ENCODE measurements around the gene IDI2. TPM values are rescaled to one million over a fixed set of nuclear protein-coding genes. Genes with fewer than 3 reads are reported as not detected.
"Not testable (repeated sequence)": the region's sequence is repeated elsewhere in the genome, so short reads cannot be mapped to it uniquely, and the experiment has no call there.

The IDI2 gene
- polyA plus RNA-seq, 1 donor: not detected

- no peak for DNase-seq
Observed at GRCh38 chr10:1045415-1045814, 19.8 kb upstream of the IDI2 start.

DNA sequence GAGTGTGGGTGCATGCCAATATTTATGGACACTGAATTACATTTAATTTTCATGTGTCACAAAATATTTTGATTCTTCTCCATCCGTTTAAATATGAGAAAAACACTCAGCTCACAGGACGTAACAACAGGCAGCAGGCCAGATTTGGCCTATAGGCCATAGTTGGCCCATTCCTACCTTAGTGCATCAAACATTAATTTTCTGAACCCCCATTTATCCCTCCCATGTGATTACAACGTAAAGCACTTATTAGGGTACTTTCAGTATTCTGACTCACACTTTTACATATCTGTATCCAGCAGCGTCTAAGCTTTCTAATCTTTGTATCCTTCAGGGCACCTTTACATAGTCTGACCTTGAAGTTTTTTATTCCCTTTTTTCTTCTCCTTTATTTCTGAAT is 19.3 kb upstream of the IDI2 start:
- DNase-seq: no peak

DNA sequence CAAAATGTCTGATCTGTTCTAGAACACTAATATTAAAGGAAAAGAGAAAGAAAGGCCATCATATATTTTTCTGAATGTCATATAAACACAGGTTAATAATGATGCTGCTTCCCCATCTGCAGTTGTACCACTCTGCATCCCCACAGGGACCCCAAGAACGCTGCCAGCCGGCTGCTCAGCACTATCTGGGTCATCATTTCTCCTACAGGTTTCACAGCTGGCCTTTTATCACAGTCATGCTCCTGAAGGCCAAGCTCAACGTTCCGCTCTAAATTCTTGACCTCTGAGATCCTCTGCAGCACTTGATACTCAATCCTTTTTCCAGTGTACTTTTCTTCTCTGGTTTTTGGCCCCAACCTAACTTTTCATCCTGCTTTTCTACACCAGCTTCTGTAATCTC is 18.5 kb upstream of the IDI2 start:
- DNase-seq: no peak

DNA sequence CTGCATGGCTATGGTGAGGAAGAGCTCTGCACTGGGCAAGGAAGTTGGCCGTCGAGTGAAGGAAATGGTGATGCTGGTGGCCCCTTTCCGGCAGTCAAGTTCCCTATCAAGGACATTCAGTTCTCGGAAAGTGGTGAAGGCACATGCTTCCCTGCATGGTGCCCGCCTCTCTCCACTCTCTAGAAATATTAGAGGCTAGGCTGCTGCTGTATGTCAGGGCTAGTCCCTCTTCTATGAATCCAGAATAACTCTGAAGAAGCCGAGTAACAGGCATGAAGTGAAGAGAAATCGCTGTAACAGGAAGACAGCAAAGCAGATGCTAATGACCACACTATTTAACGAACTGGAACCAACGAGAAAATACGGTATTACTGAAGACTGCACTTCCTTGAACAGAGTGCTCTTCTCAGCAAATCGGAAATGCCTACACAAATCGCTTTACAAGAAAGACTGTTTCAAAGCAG is 17.9 kb upstream of the IDI2 start:
- no peak for DNase-seq

DNA sequence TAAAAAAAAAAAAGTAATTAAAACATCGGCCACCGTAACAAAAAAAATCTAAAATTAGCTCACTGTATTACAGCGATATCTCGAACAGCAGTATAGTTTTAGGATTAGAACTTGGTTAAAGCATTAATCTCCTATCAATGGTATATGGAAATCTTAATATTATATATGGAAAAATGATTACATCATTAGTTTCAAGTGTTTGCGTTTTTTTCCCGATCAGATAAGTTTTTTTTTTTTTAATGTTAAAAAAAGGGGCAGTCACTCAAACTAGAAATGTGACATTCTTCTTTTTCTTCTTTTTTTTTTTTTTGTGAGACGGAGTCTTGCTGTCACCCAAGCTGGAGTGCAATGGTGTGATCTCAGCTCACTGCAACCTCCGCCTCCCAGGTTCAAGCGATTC is 15.9 kb upstream of the IDI2 start:
- no peak for DNase-seq

GRCh38 chr10:1040133-1040532 is 14.5 kb upstream of the IDI2 start:
- no peak for DNase-seq

- DNase-seq: not testable (repeated sequence)
Observed at GRCh38 chr10:1038769-1039168, 13.1 kb upstream of the IDI2 start.

- no peak for DNase-seq
Observed at GRCh38 chr10:1037098-1037497, 11.4 kb upstream of the IDI2 start.

GRCh38 chr10:1036341-1036791 is 10.7 kb upstream of the IDI2 start:
- DNase-seq: no peak

- DNase-seq: no peak
Observed at GRCh38 chr10:1035201-1035600, 9.5 kb upstream of the IDI2 start.

DNA sequence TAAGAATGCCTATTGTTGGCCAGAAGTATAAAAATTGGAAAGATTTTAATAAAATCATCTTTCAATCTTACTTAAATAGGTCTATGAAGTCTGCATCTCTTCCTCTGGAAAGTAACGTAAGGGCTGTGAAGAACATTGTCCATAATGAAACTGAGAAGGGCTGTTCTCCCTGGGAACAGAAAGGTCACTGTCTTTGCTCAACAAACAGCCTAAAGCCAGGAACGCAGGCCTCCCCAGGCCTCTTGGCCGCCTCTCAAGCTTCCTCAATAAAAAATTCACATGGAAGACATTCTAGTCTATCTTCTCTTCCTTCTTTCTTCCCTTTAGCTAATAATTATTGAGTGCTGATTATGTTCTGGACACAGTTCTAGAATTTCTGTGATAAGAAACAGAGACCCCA is 9.1 kb upstream of the IDI2 start:
- DNase-seq: no peak

DNA sequence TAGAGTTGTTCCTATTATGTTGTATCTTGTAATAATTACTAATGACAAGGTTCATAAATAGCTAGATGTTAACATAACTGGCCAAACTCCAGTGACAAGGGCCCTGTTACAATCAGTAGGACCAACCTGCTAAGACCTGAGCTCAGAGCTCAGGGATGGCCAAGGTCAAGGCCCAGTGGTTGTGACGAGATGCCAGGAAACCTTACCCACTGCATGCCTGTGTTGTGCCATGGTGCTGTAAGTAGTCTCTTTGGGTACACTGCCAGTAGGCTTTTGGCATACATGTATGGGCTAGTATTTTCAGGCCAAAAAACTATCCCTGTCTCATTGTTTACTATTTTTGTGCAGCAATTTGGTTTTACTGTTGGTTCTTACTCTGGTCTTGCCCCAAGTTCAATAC is 7.9 kb upstream of the IDI2 start:
- DNase-seq: no peak

DNA sequence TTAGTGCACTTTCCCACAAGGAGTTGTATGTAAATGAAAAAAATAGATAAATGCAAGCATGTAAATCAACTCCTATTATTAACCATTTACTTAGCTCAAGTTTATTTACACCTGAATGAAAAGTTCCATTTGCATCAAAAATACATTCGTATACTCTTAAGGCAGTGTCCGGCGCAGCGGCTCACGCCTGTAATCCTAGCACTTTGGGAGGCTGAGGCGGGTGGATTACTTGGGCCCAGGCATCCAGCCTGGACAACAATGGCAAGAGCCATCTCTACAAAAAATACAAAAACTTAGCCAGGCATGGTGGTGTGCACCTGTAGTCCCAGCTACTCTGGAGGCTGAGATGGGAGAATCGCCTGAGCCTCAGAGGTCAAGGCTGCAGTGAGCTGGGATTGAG is 4.2 kb upstream of the IDI2 start:
- no peak for DNase-seq

DNA sequence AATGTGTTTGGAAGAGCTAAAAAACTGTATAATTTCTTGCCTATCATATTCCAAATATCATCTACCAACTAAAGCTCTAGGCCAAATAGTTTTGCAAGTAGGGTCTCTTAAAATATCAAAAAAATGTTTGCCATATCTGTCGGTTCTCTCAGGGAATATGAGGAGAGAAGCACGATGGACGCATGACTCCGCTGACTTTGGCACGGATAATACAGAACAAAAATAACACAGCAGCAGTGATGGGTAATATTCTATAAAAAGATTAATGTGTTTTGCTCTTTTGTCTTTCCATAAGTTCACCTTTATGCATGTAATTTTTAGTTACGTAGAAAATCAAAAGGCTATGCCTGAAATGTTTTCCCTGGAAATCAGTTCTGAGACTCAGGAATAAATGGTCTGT is 919 bp upstream of the IDI2 start:
- DNase-seq: no peak

- DNase-seq: no peak
Observed at GRCh38 chr10:1024103-1024502, 1.6 kb downstream of the IDI2 start.

DNA sequence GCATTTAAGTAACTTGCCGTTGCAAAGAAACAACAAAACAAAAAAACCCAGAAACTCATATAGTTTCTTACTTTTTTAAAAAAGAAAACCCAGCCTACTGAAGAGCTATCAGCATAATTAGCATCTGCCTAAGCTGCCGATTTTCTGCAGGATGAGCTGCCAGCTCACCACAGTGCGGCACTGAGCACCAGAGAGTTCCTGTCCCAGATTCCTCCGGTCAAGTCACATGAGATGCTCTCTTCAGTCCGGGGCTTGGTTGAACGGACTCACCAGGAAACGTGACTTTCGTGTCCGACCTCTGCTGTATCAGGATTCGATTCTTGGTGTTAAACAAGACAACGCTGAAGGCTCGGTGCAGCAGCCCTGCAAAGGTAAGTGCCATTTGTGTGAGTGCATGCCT is 3.2 kb downstream of the IDI2 start:
- DNase-seq: no peak

GRCh38 chr10:1020958-1021357 is 4.7 kb downstream of the IDI2 start:
- no peak for DNase-seq

DNA sequence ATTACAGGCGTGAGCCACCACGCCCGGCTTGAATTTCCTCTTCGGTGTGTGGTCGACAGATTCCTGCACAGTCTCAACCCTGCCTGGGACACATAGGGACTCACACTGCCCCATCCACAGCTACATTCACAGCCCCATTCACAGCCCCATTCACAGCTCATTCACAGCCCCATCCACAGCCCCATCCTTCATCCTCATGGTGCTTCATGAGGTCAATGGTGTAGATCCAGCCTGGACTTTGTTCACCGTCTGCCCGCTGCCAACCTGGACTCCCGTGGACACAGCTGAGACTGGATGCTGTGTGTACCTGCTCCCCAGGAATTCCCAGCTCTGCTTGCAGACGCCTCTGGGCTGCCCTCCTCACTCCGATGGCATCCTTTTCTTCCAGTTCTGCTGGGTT is 5.2 kb downstream of the IDI2 start:
- no peak for DNase-seq

DNA sequence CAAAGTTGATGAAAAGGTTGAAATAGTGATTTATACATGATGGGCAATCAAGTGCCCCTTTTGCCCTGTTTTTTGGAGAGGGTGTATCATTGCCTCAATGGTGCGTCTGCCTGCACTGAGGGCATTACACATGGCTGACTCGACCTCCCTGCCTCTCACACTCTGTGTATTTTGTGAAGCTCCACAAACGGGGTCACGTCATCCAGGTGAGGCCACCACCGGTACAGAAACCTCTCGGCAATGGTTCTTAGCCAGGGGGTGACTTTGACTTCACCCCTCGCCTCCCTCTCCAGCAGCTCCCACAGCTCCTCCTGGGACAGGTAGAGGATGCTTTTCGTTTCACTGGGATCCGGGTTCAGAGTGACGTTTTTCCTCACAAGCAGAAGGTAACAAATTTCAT is 6.3 kb downstream of the IDI2 start:
- DNase-seq: no peak

- no peak for DNase-seq
Observed at GRCh38 chr10:1015688-1016087, 10.0 kb downstream of the IDI2 start.

- no peak for DNase-seq
Observed at GRCh38 chr10:1011696-1012095, 14.0 kb downstream of the IDI2 start.

DNA sequence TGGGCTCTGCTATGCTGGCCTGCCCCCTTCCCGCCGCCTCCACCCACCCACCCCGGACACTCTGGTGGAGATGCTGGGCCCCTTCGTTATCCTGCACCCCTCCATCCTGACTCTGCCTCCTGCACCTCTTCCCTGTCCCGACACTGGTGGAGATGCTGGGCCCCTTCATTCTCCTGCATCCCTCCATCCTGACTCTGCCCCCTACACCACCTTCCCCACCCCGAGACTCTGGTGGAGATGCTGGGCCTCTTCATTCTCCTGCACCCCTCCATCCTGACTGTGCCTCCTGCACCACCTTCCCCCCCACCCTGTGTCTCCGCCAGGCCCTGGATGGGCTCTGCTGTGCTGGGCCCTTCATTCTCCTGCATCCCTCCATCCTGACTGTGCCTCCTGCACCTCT is 15.0 kb downstream of the IDI2 start:
- no peak for DNase-seq

DNA sequence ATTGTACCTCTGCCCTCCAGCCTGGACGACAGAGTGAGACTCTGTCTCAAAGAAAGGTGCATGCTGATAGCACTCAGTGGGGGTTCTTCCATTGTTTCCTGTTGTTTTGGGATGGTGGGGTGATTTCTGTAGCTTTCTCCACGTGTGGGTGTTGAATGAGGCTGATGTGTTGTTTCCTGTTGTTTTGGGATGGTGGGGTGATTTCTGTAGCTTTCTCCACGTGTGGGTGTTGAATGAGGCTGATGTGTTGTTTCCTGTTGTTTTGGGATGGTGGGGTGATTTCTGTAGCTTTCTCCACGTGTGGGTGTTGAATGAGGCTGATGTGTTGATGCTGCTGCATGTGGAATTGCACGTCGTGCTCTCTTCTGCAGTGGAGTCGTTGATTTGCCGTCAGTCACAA is 15.7 kb downstream of the IDI2 start:
- DNase-seq: not testable (repeated sequence)

GRCh38 chr10:1009071-1009494 is 16.6 kb downstream of the IDI2 start:
- no peak for DNase-seq

DNA sequence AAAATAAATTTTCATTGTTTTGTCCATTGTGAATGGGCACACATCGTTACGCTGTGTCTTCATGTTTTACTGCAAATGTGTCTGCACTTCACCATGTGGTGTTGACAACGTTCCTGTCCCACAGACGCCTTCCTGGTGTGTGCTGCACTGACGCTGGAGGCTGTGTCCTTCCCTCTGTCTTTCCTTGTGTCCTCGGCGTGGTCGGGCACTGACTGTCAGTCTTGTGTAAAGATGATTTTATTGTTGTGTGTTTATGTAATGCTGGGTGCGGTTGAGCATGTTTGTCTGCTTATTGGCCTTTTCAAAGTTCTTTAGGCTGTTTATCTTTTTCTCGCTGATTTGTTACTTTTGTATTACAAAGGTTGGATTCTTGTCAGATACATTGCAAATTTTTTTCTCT is 18.1 kb downstream of the IDI2 start:
- no peak for DNase-seq

DNA sequence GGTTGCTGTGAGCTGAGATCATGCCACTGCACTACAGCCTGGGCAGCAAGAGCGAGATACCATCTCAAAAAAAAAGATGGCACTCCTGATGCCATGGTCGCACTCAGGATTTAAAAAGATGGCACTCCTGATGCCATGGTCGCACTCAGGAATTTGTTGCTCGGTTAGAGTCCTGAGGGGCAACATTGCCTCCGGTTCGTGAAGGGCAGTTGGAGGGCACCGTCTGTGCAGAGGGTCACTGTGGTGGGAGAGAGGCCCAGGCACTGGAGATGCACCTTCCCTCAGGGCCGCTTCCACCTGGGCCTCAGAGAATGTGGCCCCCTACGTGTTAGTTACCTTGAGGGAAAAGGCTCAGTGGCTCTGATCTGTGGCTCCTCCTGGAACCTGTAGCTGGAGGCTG is 19.1 kb downstream of the IDI2 start:
- no peak for DNase-seq
